ENCODE results near the gene CPVL. TPM values are rescaled to one million over a fixed set of nuclear protein-coding genes. Genes with fewer than 3 reads are reported as not detected.

CPVL gene
- total RNA-seq, 2 donors from 2014 or later: 32.4 to 53.3 TPM

GRCh38 chr7:29078311-29079260, 67.8 kb downstream of the CPVL start:
- H3K9ac ChIP-seq (ENCODE audit: extremely low read depth, low read length, poor library complexity, severe bottlenecking): no peak overlapping the region
- Mint-ChIP-seq H3K4me3 (no peak overlapping the region), H3K27ac (no peak overlapping the region), H3K36me3 (ENCODE audit: low read depth) (no peaks in the 10 kb centered on the region), H3K4me1 (no peaks in the 10 kb centered on the region), H3K9me3 (no peaks in the 10 kb centered on the region), H3K27me3 (ENCODE audit: insufficient read depth) (no peaks in the 10 kb centered on the region)
- H3K9me3 ChIP-seq (ENCODE audit: control insufficient read depth, low read length): no peaks in the 10 kb centered on the region
- no peaks in the 10 kb centered on the region for H3K36me3 ChIP-seq (ENCODE audit: control insufficient read depth, insufficient read depth, low read length)
- TF ChIP-seq CTCF (conservative IDR thresholded peaks at IDR 0.05): no peak
- H3K27ac ChIP-seq (ENCODE audit: low read depth, low read length): no peak overlapping the region
- no peak overlapping the region for H3K4me3 ChIP-seq (ENCODE audit: low read length)
- no peak for DNase-seq
- 93 to 95% methylated on average over 3 to 4 of the region's 4 CpGs for WGBS, 2 experiments (ENCODE audit: insufficient coverage in 1 of 2, insufficient read length in 1 of 2)
- H3K4me1 ChIP-seq (ENCODE audit: control insufficient read depth, insufficient read depth, low read length): no peaks in the 10 kb centered on the region
- no peaks in the 10 kb centered on the region for H3K27me3 ChIP-seq (ENCODE audit: control insufficient read depth, insufficient read depth, low read length, poor library complexity, severe bottlenecking)

- no peak overlapping the region for H3K9ac ChIP-seq (ENCODE audit: extremely low read depth, low read length, poor library complexity, severe bottlenecking)
- H3K27me3 Mint-ChIP-seq (ENCODE audit: insufficient read depth): peaks cover 2% of the 10 kb centered on the region
- WGBS, 2 experiments (ENCODE audit: insufficient coverage in 1 of 2, insufficient read length in 1 of 2): 95% methylated on average over 4 of the region's 4 CpGs; no CpG with 5 or more reads in 1 of the 2 experiments
Observed at GRCh38 chr7:29077854-29078253, 68.5 kb downstream of the CPVL start.

GRCh38 chr7:29077176-29077575, 69.2 kb downstream of the CPVL start:
- Mint-ChIP-seq H3K4me3 (no peak overlapping the region), H3K27ac (no peak overlapping the region), H3K36me3 (ENCODE audit: low read depth) (no peaks in the 10 kb centered on the region), H3K9me3 (no peaks in the 10 kb centered on the region), H3K27me3 (ENCODE audit: insufficient read depth) (peaks cover 2% of the 10 kb centered on the region), H3K4me1 (peaks cover 3% of the 10 kb centered on the region)
- Histone ChIP-seq H3K4me3 (ENCODE audit: low read length) (no peak overlapping the region), H3K36me3 (ENCODE audit: control insufficient read depth, insufficient read depth, low read length) (no peaks in the 10 kb centered on the region), H3K27ac (ENCODE audit: low read depth, low read length) (no peak overlapping the region), H3K27me3 (ENCODE audit: control insufficient read depth, insufficient read depth, low read length, poor library complexity, severe bottlenecking) (no peaks in the 10 kb centered on the region), H3K4me1 (ENCODE audit: control insufficient read depth, insufficient read depth, low read length) (no peaks in the 10 kb centered on the region), H3K9ac (ENCODE audit: extremely low read depth, low read length, poor library complexity, severe bottlenecking) (no peak overlapping the region), H3K9me3 (ENCODE audit: control insufficient read depth, low read length) (no peaks in the 10 kb centered on the region)
- DNase-seq: no peak
- TF ChIP-seq CTCF (conservative IDR thresholded peaks at IDR 0.05): no peak

More at GRCh38 chr7:29077854-29078253, 68.5 kb downstream of the CPVL start:
- no peak for TF ChIP-seq CTCF (conservative IDR thresholded peaks at IDR 0.05)
- Mint-ChIP-seq H3K9me3 (no peaks in the 10 kb centered on the region), H3K27ac (no peak overlapping the region), H3K36me3 (ENCODE audit: low read depth) (no peaks in the 10 kb centered on the region), H3K4me1 (no peaks in the 10 kb centered on the region), H3K4me3 (no peak overlapping the region)
- no peak for DNase-seq
- no peaks in the 10 kb centered on the region for H3K36me3 ChIP-seq (ENCODE audit: control insufficient read depth, insufficient read depth, low read length)
- no peak overlapping the region for H3K27ac ChIP-seq (ENCODE audit: low read depth, low read length)
- H3K27me3 ChIP-seq (ENCODE audit: control insufficient read depth, insufficient read depth, low read length, poor library complexity, severe bottlenecking): no peaks in the 10 kb centered on the region
- no peaks in the 10 kb centered on the region for H3K9me3 ChIP-seq (ENCODE audit: control insufficient read depth, low read length)
- H3K4me3 ChIP-seq (ENCODE audit: low read length): no peak overlapping the region
- H3K4me1 ChIP-seq (ENCODE audit: control insufficient read depth, insufficient read depth, low read length): no peaks in the 10 kb centered on the region
